Prostate gland (tissue), 2 donors: ENCODE results near the gene FKBP9.
"Not testable (repeated sequence)": the region's sequence is repeated elsewhere in the genome, so short reads cannot be mapped to it uniquely, and the experiment has no call there.

Experiments
- CTCF ChIP-seq, 4 experiments: fragments of 200-600 bp in 2 of 4; fragments of 450-650 bp in 2 of 4; sonication (generic) in 2 of 4; IDR thresholded peaks; 1 replicate in 3 of 4; 2 replicates in 1 of 4; pipeline ENCODE4 v1.5.1; 2016 to 2019; ENCODE audit warnings: antibody characterized with exemption in 4 of 4, mild to moderate bottlenecking in 2 of 4, moderate library complexity in 2 of 4
- POLR2A ChIP-seq: fragments of 450-650 bp; IDR thresholded peaks from one replicate; pipeline ENCODE4 v1.6.1; 2016; ENCODE audit warnings: antibody characterized with exemption, mild to moderate bottlenecking
- POLR2AphosphoS5 ChIP-seq: sonication (generic); formaldehyde crosslinking; IDR thresholded peaks from one replicate; pipeline ENCODE4 v1.6.1; 2017; ENCODE audit warnings: antibody characterized with exemption

- not testable (repeated sequence) for TF ChIP-seq CTCF (IDR thresholded peaks at IDR 0.05); POLR2AphosphoS5; POLR2A
Measured at GRCh38 chr7:32971967-32972366, 14.7 kb downstream of the FKBP9 start.
